DOHH2 (cell line): ENCODE results near the gene PDILT.

Experiments
- H3F3A ChIP-seq: fragments of 200-600 bp; sonication (generic), shearing (Covaris generic); 2 replicates; pipeline ENCODE4 v1.6.0; 2016; ENCODE audit warnings: antibody characterized with exemption, mild to moderate bottlenecking; ENCODE audit not compliant: control insufficient read depth, insufficient read depth
- H3K27ac ChIP-seq: fragments of 200-600 bp; sonication (generic); 2 replicates; pipeline ENCODE4 v1.5.1; 2014; ENCODE audit warnings: low read depth, mild to moderate bottlenecking, low read length, moderate library complexity
- H3K27me3 ChIP-seq: fragments of 200-600 bp; sonication (generic); 2 replicates; pipeline ENCODE4 v1.6.1; 2014; ENCODE audit warnings: mild to moderate bottlenecking, low read length, mixed read lengths; ENCODE audit not compliant: control insufficient read depth
- H3K36me3 ChIP-seq: fragments of 200-600 bp; sonication (generic); 2 replicates; pipeline ENCODE4 v1.6.1; 2014; ENCODE audit warnings: mild to moderate bottlenecking, low read length, moderate library complexity, mixed read lengths; ENCODE audit not compliant: control insufficient read depth
- H3K4me1 ChIP-seq: fragments of 200-600 bp; sonication (generic); 2 replicates; pipeline ENCODE4 v1.6.1; 2014; ENCODE audit warnings: mild to moderate bottlenecking, low read length, mixed read lengths; ENCODE audit not compliant: control insufficient read depth
- H3K4me2 ChIP-seq: fragments of 200-600 bp; sonication (generic); 2 replicates; pipeline ENCODE4 v1.6.0; 2014; ENCODE audit warnings: mild to moderate bottlenecking, low read length, moderate library complexity
- H3K4me3 ChIP-seq: fragments of 200-600 bp; sonication (generic); 2 replicates; pipeline ENCODE4 v1.5.1; 2014; ENCODE audit warnings: mild to moderate bottlenecking, low read length, mixed read lengths
- H3K79me2 ChIP-seq: fragments of 200-600 bp; sonication (generic); 2 replicates; pipeline ENCODE4 v1.6.1; 2014; ENCODE audit warnings: mild to moderate bottlenecking, low read length, mixed read lengths; ENCODE audit not compliant: control insufficient read depth
- H3K9me2 ChIP-seq: fragments of 200-600 bp; sonication (generic); replicated peaks from 2 replicates; pipeline ENCODE4 v1.6.1; 2014; ENCODE audit warnings: mild to moderate bottlenecking, low read length, mixed read lengths; ENCODE audit not compliant: control insufficient read depth
- H3K9me3 ChIP-seq: fragments of 200-600 bp; sonication (generic); 2 replicates; pipeline ENCODE4 v1.6.1; 2014; ENCODE audit warnings: antibody characterized with exemption, low read length, mixed read lengths; ENCODE audit not compliant: control insufficient read depth, insufficient read depth
- H4K20me1 ChIP-seq: fragments of 200-600 bp; sonication (generic); 2 replicates; pipeline ENCODE4 v1.6.0; 2014; ENCODE audit warnings: low read depth, mild to moderate bottlenecking, antibody characterized with exemption, low read length, moderate library complexity; ENCODE audit not compliant: control insufficient read depth, insufficient read depth
- CTCF ChIP-seq: fragments of 200-600 bp; sonication (generic); IDR thresholded peaks from one replicate; pipeline ENCODE4 v1.5.1; 2014; ENCODE audit warnings: antibody characterized with exemption, mild to moderate bottlenecking, low read depth, low read length; ENCODE audit not compliant: poor library complexity, severe bottlenecking
- EZH2phosphoT487 ChIP-seq: fragments of 200-600 bp; sonication (generic); IDR thresholded peaks from 2 replicates; pipeline ENCODE4 v1.6.1; 2017; ENCODE audit warnings: borderline replicate concordance, mild to moderate bottlenecking, antibody characterized with exemption, low read length, moderate library complexity, mixed read lengths

Gene PDILT

GRCh38 chr16:20380782-20381181 lies 23.8 kb downstream of the PDILT start:
- Histone ChIP-seq H3K27ac (no peak overlapping the region), H3K9me3 (no peaks in the 10 kb centered on the region), H3K4me3 (no peak overlapping the region), H3K79me2 (no peaks in the 10 kb centered on the region), H3K36me3 (no peaks in the 10 kb centered on the region), H3F3A (no peaks in the 10 kb centered on the region), H3K27me3 (no peaks in the 10 kb centered on the region), H3K9me2 (no peaks in the 10 kb centered on the region), H3K4me2 (no peak overlapping the region), H3K4me1 (no peaks in the 10 kb centered on the region), H4K20me1 (no peaks in the 10 kb centered on the region)
- TF ChIP-seq EZH2phosphoT487 (no peak), CTCF (no peak)

- H3F3A ChIP-seq = no peaks in the 10 kb centered on the region
- no peak overlapping the region for H3K27ac ChIP-seq
- no peaks in the 10 kb centered on the region for H3K79me2 ChIP-seq
- TF ChIP-seq CTCF (no peak), EZH2phosphoT487 (no peak)
- H3K9me3 ChIP-seq = no peaks in the 10 kb centered on the region
- H3K36me3 ChIP-seq = no peaks in the 10 kb centered on the region
- no peak overlapping the region for H3K4me3 ChIP-seq
- no peaks in the 10 kb centered on the region for H3K27me3 ChIP-seq
- H3K4me1 ChIP-seq = no peaks in the 10 kb centered on the region
- no peaks in the 10 kb centered on the region for H3K9me2 ChIP-seq
- no peak overlapping the region for H3K4me2 ChIP-seq
- no peaks in the 10 kb centered on the region for H4K20me1 ChIP-seq
Observed at GRCh38 chr16:20377181-20377580, 27.4 kb downstream of the PDILT start.

- no peaks in the 10 kb centered on the region for H3K27me3 ChIP-seq
- H3K4me2 ChIP-seq = no peak overlapping the region
- no peaks in the 10 kb centered on the region for H3K36me3 ChIP-seq
- H3K4me3 ChIP-seq = no peak overlapping the region
- H3K4me1 ChIP-seq = no peaks in the 10 kb centered on the region
- no peaks in the 10 kb centered on the region for H3K79me2 ChIP-seq
- no peak overlapping the region for H3K27ac ChIP-seq
- H4K20me1 ChIP-seq = no peaks in the 10 kb centered on the region
- TF ChIP-seq CTCF (no peak), EZH2phosphoT487 (no peak)
- H3K9me3 ChIP-seq = no peaks in the 10 kb centered on the region
- H3F3A ChIP-seq = no peaks in the 10 kb centered on the region
- no peaks in the 10 kb centered on the region for H3K9me2 ChIP-seq
Observed at GRCh38 chr16:20372701-20373100, 31.8 kb downstream of the PDILT start.
